Measurements from ENCODE around the gene KRT82. TPM values are rescaled to one million over a fixed set of nuclear protein-coding genes. Genes with fewer than 3 reads are reported as not detected.

The KRT82 gene
- total and polyA plus RNA-seq, 8 donors = not detected

- no peak for DNase-seq
- intact Hi-C loops (cut with DNase I; ENCODE audit: low total_unique reads) = no loop called here
- Histone ChIP-seq H3K36me3 (no peaks in the 10 kb centered on the region), H3K27ac (no peak within 1 kb of the TSS), H3K9me3 (no peaks in the 10 kb centered on the region), H3K4me3 (no peak within 1 kb of the TSS), H3K4me1 (no peaks in the 10 kb centered on the region), H3K27me3 (peaks cover 0 to 25% (median 0%) of the 10 kb centered on the region in 3 donors)
- WGBS, 5 donors = 82 to 89% (median 86%) methylated on average over 17 to 20 of the region's 20 CpGs
- no peak for TF ChIP-seq EP300 (IDR thresholded peaks at IDR 0.05)
- no peak for TF ChIP-seq CTCF (IDR thresholded peaks at IDR 0.05)
- no peak for TF ChIP-seq POLR2AphosphoS5 (IDR thresholded peaks at IDR 0.05)
- no peak for TF ChIP-seq POLR2A (IDR thresholded peaks at IDR 0.05)
Observed at GRCh38 chr12:52434081-52434733, 28.1 kb upstream of the KRT82 start, which contains the start of gene KRT75. Gene KRT75, minus strand, starts transcription at chr12:52434371. Its CDS starts 67 bp downstream, at chr12:52434304.

DNA sequence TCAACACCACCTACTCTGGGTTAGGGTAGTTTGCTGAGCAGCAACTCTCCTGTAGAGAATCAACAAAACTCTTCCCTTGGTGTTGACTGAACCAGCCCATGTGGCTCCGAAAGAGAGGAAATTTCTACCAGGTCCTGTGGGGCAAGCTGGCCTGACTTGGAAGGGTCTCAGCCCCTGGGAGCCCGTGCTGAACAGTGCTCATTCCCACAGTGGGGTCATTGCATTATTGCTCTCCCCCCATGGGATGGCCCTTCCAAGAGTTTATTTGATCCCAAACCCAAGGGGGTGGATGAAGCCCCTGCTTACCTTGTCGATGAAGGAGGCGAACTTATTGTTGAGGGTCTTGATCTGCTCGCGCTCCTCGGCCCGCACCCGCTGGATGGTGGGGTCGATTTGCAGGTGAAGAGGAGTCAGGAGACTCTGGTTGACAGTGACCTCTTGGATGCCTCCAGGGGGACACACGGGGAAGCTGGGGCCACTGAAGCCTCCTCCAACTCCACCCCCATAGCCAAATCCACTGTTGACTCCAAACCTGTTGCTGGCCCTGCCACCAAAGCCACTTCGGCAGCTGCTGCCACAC is 27.5 kb upstream of the KRT82 start:
- no peaks in the 10 kb centered on the region for H3K4me1 ChIP-seq
- peaks cover 0 to 21% (median 0%) of the 10 kb centered on the region in 3 donors for H3K27me3 ChIP-seq
- H3K36me3 ChIP-seq = no peaks in the 10 kb centered on the region
- DNase-seq = no peak
- WGBS, 5 donors = 89 to 100% (median 93%) methylated on average over 1 to 12 of the region's 12 CpGs
- TF ChIP-seq EP300 (IDR thresholded peaks at IDR 0.05) (no peak), CTCF (IDR thresholded peaks at IDR 0.05) (no peak), POLR2A (IDR thresholded peaks at IDR 0.05) (no peak), POLR2AphosphoS5 (IDR thresholded peaks at IDR 0.05) (no peak)
- H3K9me3 ChIP-seq = no peaks in the 10 kb centered on the region
- H3K4me3 ChIP-seq = no peak overlapping the region
- intact Hi-C loops (cut with DNase I; ENCODE audit: low total_unique reads) = no loop called here
- H3K27ac ChIP-seq = no peak overlapping the region

DNA sequence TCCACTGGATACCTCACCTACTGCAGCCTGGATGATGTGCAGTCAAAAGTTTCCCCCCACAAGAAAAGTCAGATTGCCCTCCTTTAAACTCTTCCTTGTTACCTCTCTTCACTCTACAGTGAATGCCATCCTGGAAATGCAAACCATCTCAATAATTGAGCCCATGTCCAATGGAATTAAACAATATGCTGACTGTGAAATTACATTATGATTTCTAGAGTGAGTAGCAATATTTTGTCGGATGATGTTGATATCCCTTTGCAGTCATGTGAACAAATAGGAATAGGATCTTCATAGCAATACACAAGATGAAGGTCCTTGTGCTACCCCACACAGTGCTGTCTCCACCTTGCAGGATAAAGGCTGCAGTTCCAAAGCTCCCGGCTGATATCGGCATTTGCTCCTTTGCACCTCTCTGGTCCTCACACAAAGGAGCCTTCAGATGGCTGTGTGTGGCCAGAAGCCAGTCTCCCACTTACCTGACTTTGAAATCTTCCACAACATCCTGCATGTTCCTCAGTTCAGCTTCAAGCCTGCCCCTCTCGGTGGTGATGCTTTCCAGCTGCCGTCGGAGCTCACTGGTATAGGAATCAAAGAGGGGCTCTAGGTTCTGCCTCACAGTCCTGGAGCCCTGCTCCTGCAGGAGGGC is 26.5 kb upstream of the KRT82 start:
- DNase-seq = no peak
- intact Hi-C loops (cut with DNase I; ENCODE audit: low total_unique reads) = no loop called here

DNA sequence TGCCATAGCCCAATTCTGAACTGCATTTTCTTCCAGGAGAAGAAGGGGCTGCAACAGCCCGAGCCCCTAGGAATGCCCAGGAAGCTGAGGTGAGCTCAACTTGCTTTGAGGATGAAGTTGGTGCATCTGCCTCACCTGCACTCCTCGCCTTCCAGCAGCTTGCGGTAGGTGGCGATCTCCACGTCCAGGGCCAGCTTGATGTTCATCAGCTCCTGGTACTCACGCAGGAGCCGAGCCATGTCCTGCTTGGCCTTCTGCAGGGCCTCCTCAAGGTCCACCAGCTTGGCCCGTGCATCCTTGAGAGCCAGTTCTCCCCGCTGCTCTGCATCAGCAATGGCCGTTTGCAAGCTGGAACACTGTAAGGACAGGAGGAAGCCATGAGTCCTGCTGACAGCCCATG is 22.0 kb upstream of the KRT82 start:
- intact Hi-C loops (cut with DNase I; ENCODE audit: low total_unique reads) = no loop called here

More for the DNA sequence above, 26.5 kb upstream of the KRT82 start:
- TF ChIP-seq POLR2A (IDR thresholded peaks at IDR 0.05) = no peak
- TF ChIP-seq EP300 (IDR thresholded peaks at IDR 0.05) = no peak
- 83 to 90% (median 88%) methylated on average over 6 of the region's 6 CpGs for WGBS, 5 donors
- Histone ChIP-seq H3K4me1 (no peaks in the 10 kb centered on the region), H3K27ac (no peak overlapping the region), H3K4me3 (no peak overlapping the region), H3K9me3 (no peaks in the 10 kb centered on the region), H3K36me3 (no peaks in the 10 kb centered on the region), H3K27me3 (peaks cover 0 to 21% (median 0%) of the 10 kb centered on the region in 3 donors)

GRCh38 chr12:52427083-52427482 is 20.9 kb upstream of the KRT82 start:
- no peak for TF ChIP-seq CTCF (IDR thresholded peaks at IDR 0.05)
- TF ChIP-seq POLR2AphosphoS5 (IDR thresholded peaks at IDR 0.05) = no peak
- no peak for TF ChIP-seq POLR2A (IDR thresholded peaks at IDR 0.05)
- TF ChIP-seq EP300 (IDR thresholded peaks at IDR 0.05) = no peak
- peaks cover 0 to 15% (median 0%) of the 10 kb centered on the region in 3 donors for H3K27me3 ChIP-seq
- intact Hi-C loops (cut with DNase I; ENCODE audit: low total_unique reads) = no loop called here
- H3K9me3 ChIP-seq = no peaks in the 10 kb centered on the region
- H3K4me3 ChIP-seq = no peak overlapping the region
- WGBS, 5 donors = 55 to 83% (median 71%) methylated on average over 1 of the region's 1 CpG
- H3K27ac ChIP-seq = no peak overlapping the region
- peaks cover 0 to 16% (median 5%) of the 10 kb centered on the region in 4 donors for H3K4me1 ChIP-seq
- H3K36me3 ChIP-seq = no peaks in the 10 kb centered on the region
- DNase-seq = no peak

More for the DNA sequence above, 22.0 kb upstream of the KRT82 start:
- Histone ChIP-seq H3K36me3 (no peaks in the 10 kb centered on the region), H3K4me3 (no peak overlapping the region), H3K4me1 (peaks cover 0 to 13% (median 5%) of the 10 kb centered on the region in 4 donors), H3K27me3 (peaks cover 0 to 15% (median 0%) of the 10 kb centered on the region in 3 donors), H3K9me3 (no peaks in the 10 kb centered on the region), H3K27ac (no peak overlapping the region)
- WGBS, 5 donors = 76 to 88% (median 76%) methylated on average over 9 to 10 of the region's 10 CpGs
- DNase-seq = no peak
- TF ChIP-seq POLR2AphosphoS5 (IDR thresholded peaks at IDR 0.05) = no peak

All from stomach (tissue), 9 donors.